AG09319 (cell line): ENCODE data around the gene LCE5A.

Experiments used
- DNase-seq: peaks from one replicate; pipeline ENCODE4 v3.0.0-alpha.2; 2010; ENCODE audit warnings: low read depth; ENCODE audit errors: extremely low read depth
- TF ChIP-seq, protein P1 (sequence below): IDR thresholded peaks from 2 replicates; pipeline ENCODE4 v1.5.1; 2011; ENCODE audit warnings: low read depth, mild to moderate bottlenecking, inconsistent platforms, low read length, moderate library complexity

Gene LCE5A, protein sequence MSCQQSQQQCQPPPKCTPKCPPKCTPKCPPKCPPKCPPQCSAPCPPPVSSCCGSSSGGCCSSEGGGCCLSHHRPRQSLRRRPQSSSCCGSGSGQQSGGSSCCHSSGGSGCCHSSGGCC

DNA sequence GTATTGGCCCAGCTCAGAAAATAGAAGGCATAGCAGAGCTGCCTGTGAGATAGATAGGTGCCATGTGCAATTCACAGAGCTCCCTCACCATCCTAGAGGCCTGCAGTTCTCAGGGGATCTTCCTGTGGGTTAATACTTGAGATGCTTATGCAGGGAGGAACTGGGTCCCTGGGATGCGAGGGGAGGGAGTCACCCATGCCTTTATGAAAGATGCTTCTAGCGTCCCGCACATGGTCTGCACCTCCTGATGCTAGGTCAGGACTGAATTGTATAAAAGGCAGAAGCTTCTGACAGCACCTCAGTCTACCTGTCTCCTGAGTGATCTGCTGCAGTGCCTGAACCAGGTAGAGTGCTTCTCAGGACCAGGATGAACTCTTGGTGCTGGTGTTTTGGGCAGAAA, at the start of gene LCE5A:
Gene LCE5A (plus strand): TSS at position 301 of the 400 bp plus-strand sequence. CDS start 732 bp downstream, outside the sequence.
- TF ChIP-seq, protein P1, sequence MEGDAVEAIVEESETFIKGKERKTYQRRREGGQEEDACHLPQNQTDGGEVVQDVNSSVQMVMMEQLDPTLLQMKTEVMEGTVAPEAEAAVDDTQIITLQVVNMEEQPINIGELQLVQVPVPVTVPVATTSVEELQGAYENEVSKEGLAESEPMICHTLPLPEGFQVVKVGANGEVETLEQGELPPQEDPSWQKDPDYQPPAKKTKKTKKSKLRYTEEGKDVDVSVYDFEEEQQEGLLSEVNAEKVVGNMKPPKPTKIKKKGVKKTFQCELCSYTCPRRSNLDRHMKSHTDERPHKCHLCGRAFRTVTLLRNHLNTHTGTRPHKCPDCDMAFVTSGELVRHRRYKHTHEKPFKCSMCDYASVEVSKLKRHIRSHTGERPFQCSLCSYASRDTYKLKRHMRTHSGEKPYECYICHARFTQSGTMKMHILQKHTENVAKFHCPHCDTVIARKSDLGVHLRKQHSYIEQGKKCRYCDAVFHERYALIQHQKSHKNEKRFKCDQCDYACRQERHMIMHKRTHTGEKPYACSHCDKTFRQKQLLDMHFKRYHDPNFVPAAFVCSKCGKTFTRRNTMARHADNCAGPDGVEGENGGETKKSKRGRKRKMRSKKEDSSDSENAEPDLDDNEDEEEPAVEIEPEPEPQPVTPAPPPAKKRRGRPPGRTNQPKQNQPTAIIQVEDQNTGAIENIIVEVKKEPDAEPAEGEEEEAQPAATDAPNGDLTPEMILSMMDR = no peak
- no peak for DNase-seq

- peak; percentile 20 for DNase-seq
- TF ChIP-seq, protein P1 = peak; percentile 57
These were observed 49.1 kb upstream of the LCE5A start for GRCh38 chr1:152461544-152461943.

GRCh38 chr1:152462636-152463035, 48.0 kb upstream of the LCE5A start:
- TF ChIP-seq, protein P1 = no peak
- no peak for DNase-seq

DNA sequence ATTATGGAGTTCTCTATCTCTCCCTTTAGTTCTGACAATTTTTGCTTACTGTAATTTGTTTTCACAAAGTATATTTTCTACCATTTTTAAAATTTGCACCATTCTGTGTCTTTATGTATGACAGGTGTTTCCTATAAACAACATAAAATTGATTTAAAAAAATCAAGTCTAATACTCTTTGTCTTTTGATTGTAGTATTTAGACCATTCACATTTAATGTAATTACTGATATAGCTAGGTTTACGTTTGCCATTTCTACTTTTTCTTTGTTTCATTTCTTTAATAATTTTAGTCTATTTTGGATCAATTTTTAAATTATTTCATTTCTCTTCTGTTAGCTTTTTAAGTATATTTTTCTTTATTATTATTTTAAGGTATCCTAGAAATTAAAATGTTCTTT, 44.4 kb upstream of the LCE5A start:
- TF ChIP-seq, protein P1 = no peak
- no peak for DNase-seq

DNA sequence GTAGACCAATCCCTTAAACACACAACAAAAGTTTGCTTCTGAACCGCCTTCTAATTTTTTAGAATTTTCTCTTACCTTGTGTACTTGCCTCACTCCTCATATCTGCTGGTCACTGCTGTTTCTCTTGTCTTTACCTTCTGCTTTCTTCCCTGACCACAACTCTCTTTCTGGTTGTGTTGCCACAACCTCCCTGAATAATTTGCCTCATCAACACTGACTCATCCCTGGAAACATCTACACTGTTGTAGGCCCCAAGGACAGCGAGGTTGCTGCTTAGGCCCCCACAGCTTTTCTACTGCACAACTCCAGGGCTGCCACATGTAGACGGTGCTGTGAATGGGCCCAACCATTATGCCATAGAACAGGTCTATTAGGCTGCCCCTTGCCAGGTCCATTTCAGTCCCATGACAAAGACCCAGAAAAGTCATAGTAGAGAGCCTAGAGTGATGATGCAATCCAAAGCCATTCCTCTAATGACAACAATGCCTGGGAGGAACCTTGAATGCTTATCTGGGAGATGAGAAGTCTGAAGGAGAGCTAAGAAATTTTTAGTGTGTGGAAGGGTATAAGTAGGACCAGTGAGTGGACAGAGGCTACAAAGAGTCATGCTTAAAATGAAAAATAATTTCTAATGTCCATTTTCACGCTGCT, 36.6 kb upstream of the LCE5A start:
- TF ChIP-seq, protein P1 = no peak
- DNase-seq = no peak

- TF ChIP-seq, protein P1 = peak; percentile 52
- no peak for DNase-seq
These were observed 30.6 kb upstream of the LCE5A start for GRCh38 chr1:152479792-152480595.
